ENCODE results near the gene TSEN15. TPM values are rescaled to one million over a fixed set of nuclear protein-coding genes. Genes with fewer than 3 reads are reported as not detected.

TSEN15 gene
- total RNA-seq, 1 experiment from 2014 or later = 54.3 TPM

DNA sequence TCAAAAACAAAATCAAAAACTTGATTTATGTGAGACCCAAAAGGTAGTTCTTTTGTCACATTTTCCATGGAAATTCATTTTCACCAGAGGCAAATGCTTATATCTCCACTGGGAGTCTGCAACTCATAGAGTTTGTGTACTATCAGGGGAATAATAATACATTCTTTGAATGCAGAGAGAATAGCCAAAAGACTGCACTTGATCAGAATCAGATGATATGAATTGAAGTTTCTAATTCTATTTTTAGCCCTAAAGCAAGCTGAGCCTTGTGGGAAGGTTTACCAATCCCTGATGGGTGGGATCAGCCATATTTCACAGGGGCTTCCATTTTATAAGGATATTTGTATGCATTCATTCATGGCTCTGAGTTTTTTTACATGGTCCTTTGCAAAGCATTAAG is 49.6 kb downstream of the TSEN15 start:
- no peak for DNase-seq (ENCODE audit: low read depth)

DNA sequence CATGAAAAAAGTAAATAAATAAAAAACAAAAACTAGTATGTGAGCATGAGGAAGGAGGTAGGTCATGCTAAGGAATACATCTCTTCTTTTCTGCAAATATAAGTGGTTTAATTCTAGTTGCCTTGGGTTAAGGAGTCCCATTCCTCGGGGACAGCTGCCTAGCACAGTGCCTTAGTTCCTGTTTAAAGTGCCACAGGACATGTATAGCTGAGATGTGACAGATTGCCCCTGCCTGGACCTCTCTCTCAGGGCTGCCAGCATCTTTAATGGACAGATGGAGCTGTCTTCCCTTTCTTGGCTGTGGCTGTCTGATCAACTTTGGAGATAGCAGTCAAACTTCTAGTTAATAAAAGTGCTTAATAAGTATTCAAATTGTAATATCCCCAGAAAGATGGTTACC is 50.0 kb downstream of the TSEN15 start:
- no peak for DNase-seq (ENCODE audit: low read depth)

- DNase-seq (ENCODE audit: low read depth) = no peak
Observed at GRCh38 chr1:184110272-184111204, 59.0 kb downstream of the TSEN15 start.

- no peak for DNase-seq (ENCODE audit: low read depth)
Observed at GRCh38 chr1:184112176-184112948, 60.8 kb downstream of the TSEN15 start.

DNA sequence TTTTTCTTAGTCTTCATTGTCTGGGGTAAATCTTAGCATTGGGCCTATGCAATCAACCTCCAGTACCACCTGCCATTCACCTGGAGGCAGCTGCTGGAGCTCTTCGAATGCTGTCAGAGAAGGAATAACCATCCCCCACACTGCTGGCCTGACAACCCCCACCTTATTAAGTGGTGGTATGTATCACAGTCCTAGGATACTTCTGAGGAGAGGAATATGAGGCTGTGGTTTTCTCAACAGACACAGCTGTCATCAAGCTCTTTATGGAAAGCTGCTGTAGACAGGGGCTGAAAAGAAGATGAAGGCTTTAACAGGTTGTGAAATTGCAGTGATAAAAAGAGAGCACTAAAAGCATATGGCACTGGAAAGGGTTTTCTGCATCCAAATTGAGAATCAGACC is 61.7 kb downstream of the TSEN15 start:
- DNase-seq (ENCODE audit: low read depth) = no peak

GRCh38 chr1:184114818-184115398 is 63.4 kb downstream of the TSEN15 start:
- DNase-seq (ENCODE audit: low read depth) = no peak

DNA sequence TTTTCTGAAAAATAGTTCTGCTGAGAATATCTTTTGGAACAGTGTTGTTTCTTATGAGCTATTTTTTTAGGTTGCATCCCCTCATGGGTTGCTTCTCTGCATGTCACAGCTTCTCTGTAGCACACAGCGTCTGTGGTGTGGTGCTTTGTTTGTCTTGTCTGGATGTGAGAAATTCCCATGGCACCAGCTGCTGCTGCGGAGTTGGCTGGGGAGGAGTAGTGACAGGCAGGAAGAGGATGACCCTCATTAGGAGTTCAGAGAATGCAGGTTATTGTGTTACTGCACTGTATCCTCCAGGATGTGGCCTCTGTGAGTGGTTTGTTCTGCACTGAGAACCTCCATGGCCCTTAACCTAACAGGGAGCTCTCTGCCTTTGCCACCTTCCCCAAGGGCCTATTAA is 64.8 kb downstream of the TSEN15 start:
- peak; percentile 16 for DNase-seq (ENCODE audit: low read depth)

GRCh38 chr1:184118046-184118445 is 66.5 kb downstream of the TSEN15 start:
- peak; percentile 91 for DNase-seq (ENCODE audit: low read depth)

Other genes with a start within 250 kb of the TSEN15 start
- 19.2 and 23.6 TPM in 2 replicates for gene RGL1, start 246.6 kb upstream of the TSEN15 start, total RNA-seq (2014; rRNA removed; shearing (Covaris generic))
- 0.59 and 0.96 TPM in 2 replicates for gene COLGALT2, start 14.0 kb upstream of the TSEN15 start, total RNA-seq (2014; rRNA removed; shearing (Covaris generic))

Data from RPMI7951 (cell line).